Measurements from ENCODE around the gene FAM53A.

The FAM53A gene

DNA sequence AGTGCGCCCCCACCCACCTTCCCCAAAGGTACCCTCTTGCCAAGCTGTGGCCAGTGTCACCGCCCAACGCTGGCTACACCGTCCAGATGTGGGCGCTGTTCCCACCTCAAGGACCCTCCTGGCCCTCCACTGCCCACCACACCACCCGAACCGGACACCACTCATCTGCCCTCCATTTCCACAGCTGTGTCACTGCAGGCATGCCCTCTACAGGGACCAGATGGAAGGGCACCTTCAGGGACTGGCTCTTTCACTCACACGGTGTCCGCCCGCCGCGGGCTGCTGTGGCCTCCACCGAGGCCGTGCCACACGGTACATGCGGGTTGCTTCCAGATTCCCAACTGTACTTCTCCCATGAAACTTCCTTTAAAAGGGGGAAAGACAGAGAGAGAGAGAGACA lies 87.7 kb downstream of the FAM53A start:
- no peaks in the 10 kb centered on the region for H3K4me1 ChIP-seq (ENCODE audit: control insufficient read depth, insufficient read depth, low read length)
- no peaks in the 10 kb centered on the region for H3K36me3 ChIP-seq (ENCODE audit: control insufficient read depth in 2 of 2, insufficient read depth in 1 of 2, low read length in 2 of 2)
- ChIA-PET CTCF (no interaction called here), POLR2A (no interaction called here)
- TF ChIP-seq ZNF2 (tag by site-specific recombination; IDR thresholded peaks at IDR 0.05) (peak; percentile 56; the same call in 1 of the 2 replicates), AEBP2 (tag by site-specific recombination; IDR thresholded peaks at IDR 0.05; ENCODE audit: borderline replicate concordance) (no peak), ZNF777 (tag by site-specific recombination; IDR thresholded peaks at IDR 0.05; ENCODE audit: borderline replicate concordance) (no peak)
- no peaks in the 10 kb centered on the region for H3K9me3 ChIP-seq (ENCODE audit: control insufficient read depth, insufficient read depth, low read depth, low read length)
- no peak overlapping the region for H3K27ac ChIP-seq (ENCODE audit: extremely low read depth, low read depth, low read length)
- no peak overlapping the region for H3K4me3 ChIP-seq (ENCODE audit: low read depth, low read length)

DNA sequence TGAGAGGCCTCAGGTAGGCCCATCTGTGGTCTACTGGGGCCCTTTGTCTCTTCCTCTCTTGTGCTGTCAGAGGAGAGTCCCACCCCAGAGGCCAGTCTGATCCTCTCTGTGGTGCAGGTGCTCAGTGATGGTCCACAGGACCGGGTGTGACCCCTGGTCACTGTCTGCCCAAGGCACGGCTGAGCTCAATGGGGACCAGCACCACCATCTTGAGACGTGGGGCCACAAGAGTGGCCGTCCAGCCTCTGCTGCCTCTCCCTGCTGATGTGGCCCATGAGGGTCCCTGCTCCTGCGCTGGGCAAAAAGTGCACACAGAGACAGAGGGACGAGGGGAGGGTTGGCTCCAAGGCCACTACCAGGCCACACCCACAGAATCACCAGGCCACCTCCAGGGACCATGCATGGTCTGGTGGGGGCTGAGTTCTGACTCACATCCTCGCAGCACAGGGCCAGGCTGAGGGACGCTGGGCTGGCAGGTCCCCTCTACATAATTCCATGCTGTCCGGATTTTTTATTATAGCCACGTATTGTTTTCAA lies 88.3 kb downstream of the FAM53A start:
- ChIA-PET CTCF (no interaction called here), POLR2A (no interaction called here)
- Histone ChIP-seq H3K36me3 (ENCODE audit: control insufficient read depth in 2 of 2, insufficient read depth in 1 of 2, low read length in 2 of 2) (no peaks in the 10 kb centered on the region), H3K4me3 (ENCODE audit: low read depth, low read length) (no peak overlapping the region), H3K4me1 (ENCODE audit: control insufficient read depth, insufficient read depth, low read length) (no peaks in the 10 kb centered on the region), H3K9me3 (ENCODE audit: control insufficient read depth, insufficient read depth, low read depth, low read length) (no peaks in the 10 kb centered on the region), H3K27ac (ENCODE audit: extremely low read depth, low read depth, low read length) (no peak overlapping the region)
- TF ChIP-seq, protein P1, sequence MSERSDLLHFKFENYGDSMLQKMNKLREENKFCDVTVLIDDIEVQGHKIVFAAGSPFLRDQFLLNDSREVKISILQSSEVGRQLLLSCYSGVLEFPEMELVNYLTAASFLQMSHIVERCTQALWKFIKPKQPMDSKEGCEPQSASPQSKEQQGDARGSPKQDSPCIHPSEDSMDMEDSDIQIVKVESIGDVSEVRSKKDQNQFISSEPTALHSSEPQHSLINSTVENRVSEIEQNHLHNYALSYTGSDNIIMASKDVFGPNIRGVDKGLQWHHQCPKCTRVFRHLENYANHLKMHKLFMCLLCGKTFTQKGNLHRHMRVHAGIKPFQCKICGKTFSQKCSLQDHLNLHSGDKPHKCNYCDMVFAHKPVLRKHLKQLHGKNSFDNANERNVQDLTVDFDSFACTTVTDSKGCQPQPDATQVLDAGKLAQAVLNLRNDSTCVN (tag by site-specific recombination; optimal IDR thresholded peaks at IDR 0.05), result no peak
- TF ChIP-seq ZNF138 (tag by site-specific recombination; IDR thresholded peaks at IDR 0.05; ENCODE audit: borderline replicate concordance) (no peak), OSR2 (tag by site-specific recombination; IDR thresholded peaks at IDR 0.05) (no peak), SCRT2 (tag by site-specific recombination; IDR thresholded peaks at IDR 0.05) (no peak), PRDM2 (tag by site-specific recombination; IDR thresholded peaks at IDR 0.05; ENCODE audit: borderline replicate concordance) (no peak), ZNF664 (tag by site-specific recombination; IDR thresholded peaks at IDR 0.05) (no peak), ZNF26 (tag by site-specific recombination; IDR thresholded peaks at IDR 0.05) (no peak), ZNF221 (tag by site-specific recombination; IDR thresholded peaks at IDR 0.05; ENCODE audit: borderline replicate concordance) (no peak), ZFHX2 (tag by site-specific recombination; conservative IDR thresholded peaks at IDR 0.05) (no peak), ZNF529 (tag by site-specific recombination; IDR thresholded peaks at IDR 0.05; ENCODE audit: insufficient replicate concordance) (no peak), ZNF558 (tag by site-specific recombination; IDR thresholded peaks at IDR 0.05) (no peak), ZNF362 (tag by site-specific recombination; IDR thresholded peaks at IDR 0.05) (no peak), ZNF274 (IDR thresholded peaks at IDR 0.05; ENCODE audit: low read length) (no peak), ZNF274 (tag by site-specific recombination; IDR thresholded peaks at IDR 0.05; ENCODE audit: borderline replicate concordance) (no peak), ZNF530 (tag by site-specific recombination; IDR thresholded peaks at IDR 0.05; ENCODE audit: low read depth) (no peak), ZNF513 (tag by site-specific recombination; IDR thresholded peaks at IDR 0.05) (no peak), ZFP3 (tag by site-specific recombination; IDR thresholded peaks at IDR 0.05; ENCODE audit: low read depth) (no peak), ZNF16 (tag by site-specific recombination; IDR thresholded peaks at IDR 0.05; ENCODE audit: low read depth) (no peak), KLF16 (tag by site-specific recombination; IDR thresholded peaks at IDR 0.05) (no peak)

All from HEK293 (cell line).